GM19351 (cell line): ENCODE data around the gene TBC1D22A.
"Not testable (repeated sequence)": the region's sequence is repeated elsewhere in the genome, so short reads cannot be mapped to it uniquely, and the experiment has no call there.

ENCODE experiments used
- ATAC-seq: cut with Tn5 transposase; IDR thresholded peaks from one replicate; pipeline ENCODE4 v1.9.1; 2021; ENCODE audit warnings: mild to moderate bottlenecking, moderate library complexity; ENCODE audit not compliant: unreplicated experiment

The TBC1D22A gene

GRCh38 chr22:47157486-47158270 is 395.2 kb downstream of the TBC1D22A start:
- ATAC-seq: no peak

- ATAC-seq: no peak
These were observed 396.0 kb downstream of the TBC1D22A start for GRCh38 chr22:47158457-47158856.

- ATAC-seq: no peak
These were observed 397.1 kb downstream of the TBC1D22A start for GRCh38 chr22:47159592-47159991.

- no peak for ATAC-seq
These were observed 397.7 kb downstream of the TBC1D22A start for GRCh38 chr22:47160141-47160541.

DNA sequence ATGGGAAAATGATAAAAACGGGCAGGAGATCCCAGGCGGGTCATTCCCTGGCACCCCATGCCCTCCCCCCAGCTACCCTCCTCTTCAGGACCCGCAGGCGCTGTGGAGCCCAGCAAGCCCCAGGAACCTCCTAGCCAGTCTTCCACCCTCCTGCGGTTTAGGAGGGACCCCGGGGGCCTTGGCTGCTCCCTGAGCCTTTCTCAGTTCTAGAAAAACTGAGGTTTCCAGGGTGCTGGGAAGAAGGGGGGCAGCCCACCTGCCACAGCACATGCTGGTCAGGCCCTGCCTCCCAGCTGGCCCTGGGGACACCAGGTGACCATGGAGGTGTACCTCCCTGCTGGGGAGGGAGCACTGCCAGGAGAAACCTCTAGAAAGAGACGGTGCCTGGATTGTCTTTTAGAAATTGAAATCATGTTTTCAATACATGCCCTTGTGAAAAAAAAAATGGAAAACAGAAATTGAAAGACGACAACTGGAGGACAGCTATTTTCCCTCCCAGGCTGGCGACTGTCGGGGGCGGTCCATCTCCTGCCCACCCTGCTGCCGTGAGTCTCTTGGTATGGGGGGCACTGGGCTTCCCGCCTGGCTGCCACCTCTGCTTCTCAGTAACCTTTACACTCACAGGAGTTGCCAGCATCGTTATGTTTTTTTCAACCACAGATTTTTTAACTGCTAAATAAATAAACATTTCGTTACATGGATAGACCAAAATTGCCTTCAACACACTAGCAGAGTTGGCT is 398.5 kb downstream of the TBC1D22A start:
- ATAC-seq: no peak

GRCh38 chr22:47161631-47162030 is 399.2 kb downstream of the TBC1D22A start:
- no peak for ATAC-seq

- no peak for ATAC-seq
These were observed 400.4 kb downstream of the TBC1D22A start for GRCh38 chr22:47162865-47163264.

GRCh38 chr22:47163481-47163855 is 401.0 kb downstream of the TBC1D22A start:
- ATAC-seq: no peak

DNA sequence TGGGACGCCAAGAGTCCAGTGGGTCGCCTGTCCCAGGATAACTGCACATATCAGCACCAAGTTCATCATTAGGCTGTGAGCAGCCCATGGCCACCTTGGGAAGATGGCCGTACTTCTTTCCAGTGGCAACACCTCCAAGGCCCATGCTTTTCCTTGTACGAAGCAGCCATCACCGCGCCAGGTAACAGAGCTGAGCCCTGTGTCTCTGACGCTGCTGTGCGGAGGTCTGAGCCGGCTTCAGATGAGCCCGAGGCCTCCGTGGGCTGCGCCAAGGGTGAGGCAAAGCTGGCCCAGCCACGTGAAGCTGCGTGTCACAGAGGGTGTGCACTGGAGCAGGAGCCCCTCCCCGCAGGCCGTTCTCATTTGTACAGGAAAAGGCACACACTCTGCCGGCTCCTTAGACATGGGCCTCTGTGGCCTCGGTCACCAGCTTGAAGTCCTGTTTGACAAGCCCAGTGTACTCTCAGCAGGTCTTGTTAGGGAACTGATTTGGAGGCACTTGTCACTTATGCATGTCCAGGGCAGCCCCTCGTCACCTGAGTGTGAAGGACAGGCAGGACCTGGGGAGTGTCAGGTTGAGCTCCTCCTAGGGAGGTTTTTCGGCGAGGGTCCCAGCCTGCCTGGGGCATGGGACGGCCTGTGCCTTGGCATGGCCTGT is 401.5 kb downstream of the TBC1D22A start:
- no peak for ATAC-seq

DNA sequence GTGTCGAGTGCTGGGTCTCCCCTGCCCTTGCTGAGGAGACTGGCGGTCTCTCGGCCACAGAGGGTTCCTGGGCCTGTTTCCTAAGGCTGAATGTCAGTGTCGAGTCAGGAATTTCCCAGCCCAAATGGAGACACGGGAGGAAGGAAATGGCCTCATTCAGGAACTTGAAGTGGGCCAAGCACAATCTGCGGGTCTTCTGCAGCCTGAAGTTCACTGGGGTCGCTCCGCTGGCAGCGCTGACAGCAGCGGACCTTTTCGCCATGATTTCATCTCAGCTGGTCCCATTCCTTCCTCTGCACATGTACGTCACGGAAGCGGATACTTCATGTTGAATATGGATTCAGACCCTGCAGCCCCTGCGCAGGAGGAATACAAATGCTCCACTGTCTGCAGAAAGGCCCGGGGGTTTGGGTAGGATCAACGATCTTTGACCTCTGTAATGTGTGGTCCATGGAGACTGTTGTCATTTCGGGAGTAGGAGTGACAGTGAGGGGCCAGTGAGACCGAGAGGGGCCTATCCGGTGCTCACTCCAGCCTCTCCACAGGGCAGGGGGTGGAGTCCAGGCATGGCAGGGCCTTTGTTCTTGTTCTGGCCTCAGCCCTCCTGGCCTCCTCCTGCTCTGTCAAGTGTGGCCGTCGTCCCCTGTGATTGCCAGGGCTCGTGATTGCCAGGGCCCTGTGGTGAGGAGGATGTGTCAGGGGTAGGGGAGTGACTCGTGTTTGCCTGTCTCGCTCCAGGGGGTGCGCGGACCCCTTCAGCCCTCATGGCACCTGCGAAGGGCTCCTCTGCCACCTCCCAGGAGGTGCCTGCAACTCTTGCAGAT is 402.3 kb downstream of the TBC1D22A start:
- no peak for ATAC-seq

DNA sequence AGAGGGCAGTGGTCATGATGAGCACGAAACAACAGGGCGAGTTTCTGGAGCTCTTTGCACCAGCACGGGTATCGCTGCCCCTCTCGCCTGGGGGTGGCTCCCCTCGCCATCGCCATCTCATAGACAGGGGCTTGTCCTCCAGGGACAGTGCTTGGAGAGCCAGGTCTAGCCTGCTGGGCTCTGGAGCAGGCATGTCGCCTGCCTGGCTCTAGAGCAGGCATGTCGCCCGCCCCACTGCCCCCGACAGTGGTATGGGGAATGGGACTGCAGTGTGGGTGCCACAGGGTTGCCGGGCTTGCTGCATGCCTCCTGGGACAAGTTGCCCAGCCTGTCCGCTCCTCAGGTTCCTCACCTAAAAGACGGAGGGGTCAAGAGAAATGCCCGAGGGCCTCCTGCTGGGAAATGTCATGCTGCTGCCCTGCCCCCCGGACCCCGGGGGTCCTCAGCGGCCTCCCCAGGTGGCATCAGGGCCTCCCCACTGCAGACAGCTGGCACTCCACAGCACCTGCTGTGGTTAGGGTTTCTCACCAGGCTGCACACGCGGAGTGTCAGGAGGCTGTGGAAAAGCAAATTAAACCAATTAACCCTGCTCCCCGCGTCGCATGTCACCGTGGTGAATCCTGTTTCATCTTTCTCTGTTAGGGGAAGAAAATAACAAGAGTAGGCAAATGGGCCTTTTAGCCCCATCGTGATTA is 403.0 kb downstream of the TBC1D22A start:
- ATAC-seq: no peak

DNA sequence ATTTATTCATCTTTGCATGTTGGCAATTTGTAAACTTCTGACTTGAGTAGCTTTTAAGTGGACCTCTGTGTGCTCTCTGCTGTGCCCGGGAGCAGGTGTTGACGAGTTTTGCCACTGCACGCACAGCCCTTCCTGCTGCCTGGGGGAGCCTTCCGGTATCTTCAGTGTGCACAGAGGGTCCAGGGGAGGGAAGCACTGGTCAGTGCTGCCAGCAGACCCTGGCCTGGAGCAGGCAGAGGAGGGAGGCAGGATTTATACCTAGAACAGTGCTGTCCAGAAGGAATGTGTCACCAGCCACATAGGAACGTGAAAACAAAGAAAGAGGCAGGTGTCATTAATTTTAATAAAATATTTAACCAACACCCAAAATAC is 403.6 kb downstream of the TBC1D22A start:
- ATAC-seq: no peak

DNA sequence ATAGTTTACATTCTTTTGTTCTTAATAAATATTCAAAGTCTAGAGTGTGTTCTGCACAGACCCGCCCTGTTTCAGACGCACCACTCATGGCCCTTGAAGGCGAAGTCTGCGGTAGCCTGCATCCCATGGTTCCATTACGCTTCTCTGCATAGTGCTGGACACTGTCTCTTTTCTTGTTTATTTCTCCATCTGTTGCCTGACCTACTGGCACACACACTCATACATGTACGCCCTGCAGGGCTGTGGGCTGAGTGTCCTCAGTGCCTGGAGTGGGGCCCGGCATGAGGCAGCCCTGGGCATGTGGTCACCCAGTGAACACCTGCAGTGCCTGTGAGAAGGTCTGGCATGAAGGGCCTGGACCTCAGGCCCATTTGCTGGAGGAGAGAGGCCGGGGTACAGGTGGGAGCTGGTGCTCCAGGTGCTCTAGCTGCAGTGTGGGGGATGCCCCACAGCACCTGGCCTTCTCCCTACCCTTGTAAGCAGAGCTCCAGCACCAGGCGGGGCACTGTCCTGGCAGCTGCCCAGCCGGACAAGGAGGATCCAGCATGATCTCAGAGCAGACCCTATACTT is 404.1 kb downstream of the TBC1D22A start:
- no peak for ATAC-seq

GRCh38 chr22:47167056-47167455 is 404.6 kb downstream of the TBC1D22A start:
- no peak for ATAC-seq

DNA sequence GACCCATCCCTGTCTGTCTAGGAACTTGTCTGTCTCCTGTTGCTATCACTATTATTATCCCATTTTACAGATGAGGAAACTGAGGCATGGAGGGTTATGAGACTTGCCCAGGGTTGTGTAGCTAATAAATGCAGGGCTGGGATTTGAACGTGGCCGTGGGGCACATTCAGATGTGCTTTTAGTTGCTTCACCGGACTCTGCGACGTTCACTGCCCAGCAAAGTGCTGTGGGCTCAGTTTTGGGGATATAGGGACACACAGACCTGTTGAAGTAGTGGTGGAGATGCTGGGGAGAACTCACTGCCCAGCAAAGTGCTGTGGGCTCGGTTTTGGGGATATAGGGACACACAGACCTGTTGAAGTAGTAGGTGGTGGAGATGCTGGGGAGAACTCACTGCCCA is 405.5 kb downstream of the TBC1D22A start:
- not testable (repeated sequence) for ATAC-seq

DNA sequence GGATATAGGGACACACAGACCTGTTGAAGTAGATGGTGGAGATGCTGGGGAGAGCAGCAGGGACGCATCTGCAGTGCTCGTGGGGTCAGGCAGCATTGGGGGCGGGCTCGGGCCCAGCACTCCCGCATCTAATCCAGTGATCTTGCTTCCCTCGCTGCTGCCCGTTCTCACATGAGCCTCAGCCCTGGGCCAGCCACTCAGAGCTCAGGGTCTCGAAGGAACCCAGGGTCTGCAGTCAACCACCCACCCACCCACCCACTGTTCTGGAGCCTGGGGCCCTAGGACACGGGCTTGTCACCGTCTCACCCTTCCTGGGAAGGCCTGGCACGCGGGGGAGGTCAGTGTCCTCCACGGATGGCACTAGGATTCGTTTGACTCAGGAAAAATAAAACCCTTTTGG is 406.0 kb downstream of the TBC1D22A start:
- ATAC-seq: no peak

GRCh38 chr22:47168900-47169800 is 406.7 kb downstream of the TBC1D22A start:
- no peak for ATAC-seq

GRCh38 chr22:47169801-47170140 is 407.3 kb downstream of the TBC1D22A start:
- ATAC-seq: no peak
